Colon (tissue), 2 donors: Measurements from ENCODE around the gene ADGRG1.

ENCODE experiments used
- FAIRE-seq: peaks from 2 replicates; lab custom pipeline; 2012; peaks lifted over from hg19 to GRCh38; lab: Jason Lieb, UNC
- donor health status: control.
- donor health status: control.

Gene ADGRG1

GRCh38 chr16:57620335-57621231 lies 7.8 kb upstream of the ADGRG1 start:
- FAIRE-seq, result no peak

- no peak for FAIRE-seq
Observed at GRCh38 chr16:57621521-57622271, 6.7 kb upstream of the ADGRG1 start.

GRCh38 chr16:57622361-57623250 lies 5.8 kb upstream of the ADGRG1 start:
- no peak for FAIRE-seq

GRCh38 chr16:57623251-57624043 lies 5.0 kb upstream of the ADGRG1 start:
- no peak for FAIRE-seq

- no peak for FAIRE-seq
Observed at GRCh38 chr16:57624044-57624688, 4.3 kb upstream of the ADGRG1 start.

- no peak for FAIRE-seq
Observed at GRCh38 chr16:57624806-57625500, 3.5 kb upstream of the ADGRG1 start.

GRCh38 chr16:57626420-57627170 lies 1.8 kb upstream of the ADGRG1 start:
- FAIRE-seq, result no peak

- no peak for FAIRE-seq
Observed at GRCh38 chr16:57627184-57627871, 1.1 kb upstream of the ADGRG1 start.

GRCh38 chr16:57628783-57629293 lies 408 bp downstream of the ADGRG1 start:
- no peak for FAIRE-seq

GRCh38 chr16:57629516-57630406 lies 1.3 kb downstream of the ADGRG1 start:
- no peak for FAIRE-seq

GRCh38 chr16:57630407-57630797 lies 2.0 kb downstream of the ADGRG1 start:
- FAIRE-seq, result no peak

GRCh38 chr16:57630931-57631845 lies 2.8 kb downstream of the ADGRG1 start:
- FAIRE-seq, result no peak

GRCh38 chr16:57632568-57632967 lies 4.1 kb downstream of the ADGRG1 start:
- no peak for FAIRE-seq

- no peak for FAIRE-seq
Observed at GRCh38 chr16:57633383-57634064, 5.1 kb downstream of the ADGRG1 start.

- no peak for FAIRE-seq
Observed at GRCh38 chr16:57634171-57634570, 5.7 kb downstream of the ADGRG1 start.
